Activated CD8-positive, alpha-beta memory T cell treated with anti-CD3 and anti-CD28 coated beads for 1 hour (primary cell): ENCODE results near the gene TTC13.

Experiments used
- DNase-seq, 2 donors: peaks; one replicate each; pipeline ENCODE4 v3.0.0-alpha.2; 2020; ENCODE audit warnings: low read depth in 1 of 2; ENCODE audit errors: extremely low read depth in 1 of 2

TTC13 gene

GRCh38 chr1:230857822-230858221 is 120.8 kb downstream of the TTC13 start:
- DNase-seq, result no peak

- DNase-seq, result no peak
Observed at GRCh38 chr1:230857077-230857476, 121.6 kb downstream of the TTC13 start.
